Measurements from ENCODE around the gene FAM53B. TPM values are rescaled to one million over a fixed set of nuclear protein-coding genes. Genes with fewer than 3 reads are reported as not detected.

Gene FAM53B
- polyA plus RNA-seq, 1 experiment, result 3.9 TPM

DNA sequence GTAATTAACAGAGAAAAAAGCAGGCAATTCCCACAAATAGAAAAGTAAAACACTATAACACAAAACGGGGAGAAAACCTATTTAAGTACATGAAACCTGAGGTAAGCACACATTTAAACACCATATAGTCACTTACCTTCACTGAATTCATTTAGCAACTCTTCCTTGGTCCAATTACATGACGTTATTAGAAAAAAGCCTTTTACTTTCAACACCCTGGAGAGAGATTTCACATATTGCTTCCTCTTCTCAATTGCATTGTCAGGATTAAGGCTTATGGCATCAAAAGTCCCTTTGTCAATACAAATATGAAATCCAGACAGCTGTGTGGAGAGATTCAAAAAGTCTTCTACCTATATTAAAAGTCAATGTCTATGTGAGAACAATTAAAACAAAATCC lies 21.1 kb upstream of the FAM53B start:
- no peak overlapping the region for H3K4me3 ChIP-seq (ENCODE audit: low read depth, low read length)
- H3K36me3 ChIP-seq (ENCODE audit: control insufficient read depth, insufficient read depth, low read length), result no peaks in the 10 kb centered on the region; the same call in 1 of the 2 replicates
- TF ChIP-seq, protein P1, sequence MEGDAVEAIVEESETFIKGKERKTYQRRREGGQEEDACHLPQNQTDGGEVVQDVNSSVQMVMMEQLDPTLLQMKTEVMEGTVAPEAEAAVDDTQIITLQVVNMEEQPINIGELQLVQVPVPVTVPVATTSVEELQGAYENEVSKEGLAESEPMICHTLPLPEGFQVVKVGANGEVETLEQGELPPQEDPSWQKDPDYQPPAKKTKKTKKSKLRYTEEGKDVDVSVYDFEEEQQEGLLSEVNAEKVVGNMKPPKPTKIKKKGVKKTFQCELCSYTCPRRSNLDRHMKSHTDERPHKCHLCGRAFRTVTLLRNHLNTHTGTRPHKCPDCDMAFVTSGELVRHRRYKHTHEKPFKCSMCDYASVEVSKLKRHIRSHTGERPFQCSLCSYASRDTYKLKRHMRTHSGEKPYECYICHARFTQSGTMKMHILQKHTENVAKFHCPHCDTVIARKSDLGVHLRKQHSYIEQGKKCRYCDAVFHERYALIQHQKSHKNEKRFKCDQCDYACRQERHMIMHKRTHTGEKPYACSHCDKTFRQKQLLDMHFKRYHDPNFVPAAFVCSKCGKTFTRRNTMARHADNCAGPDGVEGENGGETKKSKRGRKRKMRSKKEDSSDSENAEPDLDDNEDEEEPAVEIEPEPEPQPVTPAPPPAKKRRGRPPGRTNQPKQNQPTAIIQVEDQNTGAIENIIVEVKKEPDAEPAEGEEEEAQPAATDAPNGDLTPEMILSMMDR (IDR thresholded peaks at IDR 0.05; ENCODE audit: insufficient read depth, low read depth, low read length), result no peak
- DNase-seq (ENCODE audit: low read depth), result no peak
- H3K27me3 ChIP-seq (ENCODE audit: control insufficient read depth, insufficient read depth, low read length), result no peaks in the 10 kb centered on the region
- ChIA-PET POLR2A (interaction anchor here (0.6 kb wide), 1 partner anchor 346 kb away, joined by 3 read pairs; no protein-coding TSS in a partner anchor), CTCF (interaction anchor here (0.9 to 1.0 kb wide), 2 partner anchors 11 to 13 kb away, joined by 3 to 4 read pairs; no protein-coding TSS in a partner anchor)

DNA sequence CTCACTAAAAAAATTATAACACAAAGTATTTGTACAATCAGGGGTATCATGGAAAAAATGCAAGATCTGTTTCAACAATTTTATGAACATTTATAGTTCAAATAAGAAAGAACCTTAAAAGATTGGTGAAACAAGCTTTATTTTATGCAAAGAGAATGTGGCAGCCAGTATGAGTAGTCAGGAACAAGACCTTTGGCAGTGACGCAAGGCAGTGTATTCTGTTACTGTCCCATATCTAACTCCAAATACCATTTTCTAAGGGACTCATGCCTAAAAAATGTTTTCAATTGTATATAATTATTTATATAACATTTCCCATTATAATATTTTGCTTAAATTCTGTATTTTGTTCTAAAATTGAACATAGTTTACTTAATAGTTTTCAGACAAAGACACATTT lies 19.1 kb upstream of the FAM53B start:
- no peak overlapping the region for H3K4me3 ChIP-seq (ENCODE audit: low read depth, low read length)
- H3K36me3 ChIP-seq (ENCODE audit: control insufficient read depth, insufficient read depth, low read length), result no peaks in the 10 kb centered on the region; the same call in 1 of the 2 replicates
- ChIA-PET CTCF (interaction anchor here (1.1 kb wide), 1 partner anchor 12 kb away, joined by 3 read pairs; no protein-coding TSS in a partner anchor), POLR2A (no interaction called here)
- TF ChIP-seq, protein P1 (IDR thresholded peaks at IDR 0.05; ENCODE audit: insufficient read depth, low read depth, low read length), result no peak
- no peak for DNase-seq (ENCODE audit: low read depth)
- no peaks in the 10 kb centered on the region for H3K27me3 ChIP-seq (ENCODE audit: control insufficient read depth, insufficient read depth, low read length)

DNA sequence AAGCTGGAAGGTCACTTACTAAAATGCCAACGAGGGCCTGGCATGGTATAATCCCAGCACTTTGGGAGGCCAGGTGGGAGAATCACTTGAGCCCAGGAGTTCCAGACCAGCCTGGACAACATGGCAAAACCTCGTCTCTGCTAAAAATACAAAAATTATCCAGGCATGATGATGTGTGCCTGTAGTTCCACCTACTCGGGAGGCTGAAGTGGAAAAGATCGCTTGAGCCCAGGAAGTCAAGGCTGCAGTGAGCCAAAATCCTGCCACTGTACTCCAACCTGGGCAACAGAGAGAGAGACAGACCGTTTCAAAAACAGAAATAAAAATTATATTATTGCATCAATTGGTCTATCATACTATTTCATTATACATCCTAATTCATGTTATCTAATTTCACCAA lies 18.1 kb upstream of the FAM53B start:
- Histone ChIP-seq H3K4me3 (ENCODE audit: low read depth, low read length) (no peak overlapping the region), H3K36me3 (ENCODE audit: control insufficient read depth, insufficient read depth, low read length) (no peaks in the 10 kb centered on the region; the same call in 1 of the 2 replicates), H3K27me3 (ENCODE audit: control insufficient read depth, insufficient read depth, low read length) (no peaks in the 10 kb centered on the region)
- CTCF ChIA-PET, result interaction anchor here (0.8 kb wide), 1 partner anchor 11 kb away, joined by 3 read pairs; no protein-coding TSS in a partner anchor
- DNase-seq (ENCODE audit: low read depth), result no peak
- TF ChIP-seq, protein P1 (IDR thresholded peaks at IDR 0.05; ENCODE audit: insufficient read depth, low read depth, low read length), result no peak
- POLR2A ChIA-PET, result interaction anchor here (0.5 kb wide), 1 partner anchor 222 kb away, joined by 3 read pairs; no protein-coding TSS in a partner anchor

DNA sequence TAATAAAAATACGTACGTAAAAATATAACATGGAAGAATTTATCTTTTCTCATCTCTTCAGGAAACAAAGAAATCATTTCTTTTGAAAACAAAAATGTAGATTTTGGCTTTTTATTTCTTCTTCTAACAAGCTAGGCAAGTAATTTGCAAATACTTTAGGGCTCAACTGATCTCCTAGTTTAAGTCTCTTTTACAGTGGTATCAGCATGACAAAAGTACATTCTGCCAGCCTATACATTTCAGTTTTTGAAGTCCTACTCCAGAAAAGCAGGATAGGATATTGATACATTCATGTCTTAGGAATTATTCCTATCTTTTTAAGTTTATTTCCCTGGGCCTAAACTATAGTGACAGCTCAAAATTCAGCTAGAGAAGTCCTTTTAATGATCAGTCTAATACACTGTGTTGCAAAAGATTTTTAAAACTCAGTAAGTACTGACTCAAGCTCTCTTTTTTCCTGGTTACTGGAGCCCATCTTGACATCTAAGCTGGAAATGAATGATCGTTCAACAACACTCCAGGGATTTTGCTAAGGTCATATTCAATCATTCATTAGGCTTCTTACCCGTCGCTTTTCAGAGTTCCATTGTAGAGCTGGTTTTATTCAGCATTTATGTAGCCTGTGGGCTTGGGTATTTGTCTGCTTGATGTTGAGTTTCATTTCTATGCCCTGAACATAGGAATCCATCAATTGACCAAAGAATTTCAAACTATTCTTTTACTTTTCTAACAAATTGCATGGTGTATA lies 12.2 kb upstream of the FAM53B start:
- H3K27me3 ChIP-seq (ENCODE audit: control insufficient read depth, insufficient read depth, low read length), result no peaks in the 10 kb centered on the region
- TF ChIP-seq, protein P1 (IDR thresholded peaks at IDR 0.05; ENCODE audit: insufficient read depth, low read depth, low read length), result no peak
- ChIA-PET CTCF (interaction anchor here (0.6 to 2.6 kb wide), 5 partner anchors 10 to 215 kb away, joined by 4 to 11 read pairs (median 9); partner anchors contain the start of gene FAM53B), POLR2A (no interaction called here)
- H3K36me3 ChIP-seq (ENCODE audit: control insufficient read depth, insufficient read depth, low read length), result no peaks in the 10 kb centered on the region
- no peak for DNase-seq (ENCODE audit: low read depth)
- no peak overlapping the region for H3K4me3 ChIP-seq (ENCODE audit: low read depth, low read length)

DNA sequence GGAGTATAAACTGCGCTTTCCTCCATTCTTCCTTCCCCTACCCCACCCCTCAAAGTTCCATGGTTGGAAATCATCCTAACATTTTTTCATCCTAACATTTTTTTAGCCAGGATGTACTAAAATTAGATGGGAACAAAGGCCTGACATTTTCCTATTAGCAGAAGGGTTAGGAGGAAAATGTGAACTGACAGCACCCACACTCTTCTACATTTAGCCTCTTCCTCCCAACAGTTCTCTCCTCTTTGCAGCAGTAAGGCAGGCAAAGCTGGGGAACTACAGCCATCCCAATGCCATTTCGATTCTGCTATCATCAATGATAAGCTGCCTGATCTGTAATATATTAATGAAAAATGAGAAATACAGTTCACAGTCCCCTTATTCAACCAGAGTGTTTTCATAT lies 11.4 kb upstream of the FAM53B start:
- Histone ChIP-seq H3K36me3 (ENCODE audit: control insufficient read depth, insufficient read depth, low read length) (no peaks in the 10 kb centered on the region), H3K27me3 (ENCODE audit: control insufficient read depth, insufficient read depth, low read length) (no peaks in the 10 kb centered on the region), H3K4me3 (ENCODE audit: low read depth, low read length) (no peak overlapping the region)
- DNase-seq (ENCODE audit: low read depth), result no peak
- CTCF ChIA-PET, result interaction anchor here (1.8 to 2.6 kb wide), 3 partner anchors 10 to 215 kb away, joined by 6 to 10 read pairs (median 9); no protein-coding TSS in a partner anchor
- POLR2A ChIA-PET, result no interaction called here
- TF ChIP-seq, protein P1 (IDR thresholded peaks at IDR 0.05; ENCODE audit: insufficient read depth, low read depth, low read length), result no peak

Measured in BJ (cell line).